A549 (cell line): ENCODE measurements around the gene NPLOC4. TPM values are rescaled to one million over a fixed set of nuclear protein-coding genes. Genes with fewer than 3 reads are reported as not detected.

Experiments
- ATAC-seq, 2 experiments: fragments of 200-7000 bp in 1 of 2; fragments of >200 bp in 1 of 2; cut with Nextera tagmentation in 1 of 2; cut with Tn5 transposase in 1 of 2; 3 replicates each; pipeline versions ENCODE4 v1.8.0 to v1.9.1; 2018 to 2020; ENCODE audit warnings: mild to moderate bottlenecking in 1 of 2, moderate library complexity in 1 of 2
- CTCF ChIA-PET: fragments of 300-600 bp; sonication (Branson Sonifier 250); formaldehyde crosslinking; extraction: SDS; loops from one replicate; lab custom pipeline; 2021; ENCODE audit warnings: antibody characterized with exemption, inconsistent platforms; lab: Yijun Ruan, JAX
- POLR2A ChIA-PET: fragments of 350-600 bp; formaldehyde crosslinking; extraction: SDS; loops from one replicate; lab custom pipeline; 2021; ENCODE audit warnings: antibody characterized with exemption, inconsistent platforms; lab: Yijun Ruan, JAX
- DNase-seq, 2 experiments: peaks; one replicate each; pipeline versions ENCODE4 v3.0.0 to v3.0.0-alpha.2; 2011 to 2016; ENCODE audit warnings: low read depth in 1 of 2, low spot score in 1 of 2
- FAIRE-seq: peaks from 2 replicates; lab custom pipeline; 2011; peaks lifted over from hg19 to GRCh38; lab: Jason Lieb, UNC
- H3K27ac ChIP-seq, 2 experiments: fragments of >200 bp; sonication (Bioruptor Twin); formaldehyde crosslinking; 3 replicates each; pipeline ENCODE4 v1.5.1; 2016 to 2017
- H3K4me1 ChIP-seq: fragments of >200 bp; sonication (Bioruptor Twin); formaldehyde crosslinking; 3 replicates; pipeline ENCODE4 v1.6.1; 2016
- H3K4me2 ChIP-seq: fragments of >200 bp; sonication (Bioruptor Twin); formaldehyde crosslinking; 3 replicates; pipeline ENCODE4 v1.6.1; 2016
- H3K4me3 ChIP-seq: fragments of >200 bp; sonication (Bioruptor Twin); formaldehyde crosslinking; 3 replicates; pipeline ENCODE4 v1.5.1; 2016
- H3K9me3 ChIP-seq: fragments of >200 bp; sonication (Bioruptor Twin); formaldehyde crosslinking; 3 replicates; pipeline ENCODE4 v1.6.1; 2016
- EHF ChIP-seq: fragments of 250-450 bp; sonication (Bioruptor Pico); IDR thresholded peaks from 2 replicates; pipeline ENCODE4 v1.5.0; 2020; ENCODE audit warnings: mild to moderate bottlenecking
- FOXS1 ChIP-seq: fragments of 250-450 bp; sonication (Bioruptor Pico); IDR thresholded peaks from 2 replicates; pipeline ENCODE4 v1.5.0; 2020; ENCODE audit warnings: mild to moderate bottlenecking, moderate library complexity
- HES2 ChIP-seq: fragments of >200 bp; sonication (Bioruptor Twin); formaldehyde crosslinking; IDR thresholded peaks from 2 replicates; pipeline ENCODE4 v1.6.1; 2016
- HMGXB4 ChIP-seq: fragments of 250-450 bp; sonication (Bioruptor Pico); IDR thresholded peaks from 2 replicates; pipeline ENCODE4 v1.5.0; 2021; ENCODE audit warnings: mild to moderate bottlenecking, moderate library complexity, borderline replicate concordance
- HOXA7 ChIP-seq: fragments of 250-450 bp; sonication (Bioruptor Pico); IDR thresholded peaks from 2 replicates; pipeline ENCODE4 v1.5.0; 2020; ENCODE audit warnings: mild to moderate bottlenecking, moderate library complexity
- JUN ChIP-seq, 2 experiments: fragments of >200 bp; sonication (Bioruptor Twin); formaldehyde crosslinking; IDR thresholded peaks; 2 replicates in 1 of 2; 3 replicates in 1 of 2; pipeline ENCODE4 v1.6.1; 2016 to 2017
- KDM5A ChIP-seq: fragments of 200-600 bp; sonication (generic); IDR thresholded peaks from 2 replicates; pipeline ENCODE4 v1.6.1; 2016; ENCODE audit warnings: antibody characterized with exemption, mild to moderate bottlenecking
- MAFK ChIP-seq: fragments of 450-650 bp; IDR thresholded peaks from 2 replicates; pipeline ENCODE4 v1.6.1; 2014; ENCODE audit not compliant: partially characterized antibody
- MAZ ChIP-seq: fragments of 150-350 bp; IDR thresholded peaks from 2 replicates; pipeline ENCODE4 v1.6.1; 2014; ENCODE audit warnings: antibody characterized with exemption, low read depth, low read length, borderline replicate concordance
- NR3C1 ChIP-seq: fragments of >200 bp; sonication (Bioruptor Twin); formaldehyde crosslinking; IDR thresholded peaks from 3 replicates; pipeline ENCODE4 v1.6.1; 2017
- POLR2AphosphoS2 ChIP-seq: conservative IDR thresholded peaks from 2 replicates; pipeline ENCODE4 v1.6.1; 2012; ENCODE audit warnings: low read length, improper control_type of control experiment, inconsistent platforms
- RCOR1 ChIP-seq: fragments of 150-350 bp; IDR thresholded peaks from 2 replicates; pipeline ENCODE4 v1.6.1; 2014; ENCODE audit warnings: antibody characterized with exemption, low read length, low read depth
- SMC3 ChIP-seq: fragments of >200 bp; sonication (Bioruptor Twin); formaldehyde crosslinking; IDR thresholded peaks from 3 replicates; pipeline ENCODE4 v1.6.1; 2018; ENCODE audit warnings: inconsistent platforms
- TP53 ChIP-seq: fragments of 250-450 bp; sonication (Bioruptor Pico); IDR thresholded peaks from 2 replicates; pipeline ENCODE4 v1.5.0; 2021; ENCODE audit warnings: mild to moderate bottlenecking, moderate library complexity
- USF2 ChIP-seq: fragments of 450-650 bp; IDR thresholded peaks from 2 replicates; pipeline ENCODE4 v1.6.1; 2014; ENCODE audit warnings: antibody characterized with exemption
- ZNF302 ChIP-seq: fragments of 250-450 bp; sonication (Bioruptor Pico); IDR thresholded peaks from 2 replicates; pipeline ENCODE4 v1.9.0; 2021; ENCODE audit warnings: inconsistent platforms, mild to moderate bottlenecking, moderate library complexity
- WGBS: methylation state at CpG from one replicate; pipeline ENCODE4 v1.1.6; 2017; ENCODE audit errors: missing lambda C conversion rate; 5-methylcytosine and 5-hydroxymethylcytosine counted together
- polyA plus RNA-seq, 4 experiments: library from polyadenylated mRNA; depleted of rRNA in 3 of 4; stranded (reverse); fragments of >200 nt; fragmentation: RNase III in 1 of 4; extraction: RNeasy Plus Mini Kit Qiagen cat#74134 plus additional on column Dnase treatment in 1 of 4; gene quantifications; 2 replicates in 3 of 4; 3 replicates in 1 of 4; pipeline ENCODE4 v1.2.3, GENCODE V29; 2011 to 2017

The NPLOC4 gene
- polyA plus RNA-seq, 2 of the 4 experiments (the other 2 are of a cell fraction) = 98.5 to 101 TPM

GRCh38 chr17:81566461-81567126 lies 70.3 kb downstream of the NPLOC4 start (continued):
- TF ChIP-seq USF2 (no peak), EHF (CRISPR knock-in tag) (no peak), TP53 (CRISPR knock-in tag) (no peak)

- POLR2A ChIA-PET = no interaction called here
- Histone ChIP-seq H3K4me3 (no peak overlapping the region), H3K9me3 (no peaks in the 10 kb centered on the region), H3K27ac (peak overlapping the region; percentile 88 to 91), H3K4me2 (peak overlapping the region; percentile 93; the same call in 2 of the 3 replicates), H3K4me1 (peaks cover 83% of the 10 kb centered on the region)
- WGBS = 92% methylated on average over 16 of the region's 16 CpGs
- DNase-seq (no peak), ATAC-seq (no peak)
- CTCF ChIA-PET = interaction anchor here (1.2 to 45.0 kb wide), 4 partner anchors 6 to 192 kb away, joined by 4 to 1604 read pairs (median 804); partner anchors contain the start of gene FAAP100
- TF ChIP-seq POLR2AphosphoS2 = no peak
- TF ChIP-seq JUN (IDR thresholded peaks at IDR 0.05) = no peak
- no peak for TF ChIP-seq HES2
- no peak for TF ChIP-seq RCOR1
- no peak for TF ChIP-seq NR3C1
- TF ChIP-seq HMGXB4 = no peak
- TF ChIP-seq, all 56 proteins: peak for 0
- no peak for FAIRE-seq
These were observed 71.7 kb downstream of the NPLOC4 start for GRCh38 chr17:81565231-81565630.

GRCh38 chr17:81564778-81565177 lies 72.1 kb downstream of the NPLOC4 start:
- ChIA-PET CTCF (interaction anchor here (1.2 to 45.0 kb wide), 4 partner anchors 6 to 191 kb away, joined by 4 to 1604 read pairs (median 805); partner anchors contain the start of gene FAAP100), POLR2A (no interaction called here)
- Histone ChIP-seq H3K4me1 (peaks cover 87% of the 10 kb centered on the region), H3K4me2 (peak overlapping the region; percentile 93), H3K27ac (peak overlapping the region; percentile 88 to 91), H3K4me3 (no peak overlapping the region), H3K9me3 (no peaks in the 10 kb centered on the region)
- no peak for TF ChIP-seq MAZ
- TF ChIP-seq FOXS1 (CRISPR knock-in tag) = no peak
- TF ChIP-seq KDM5A = no peak
- no peak for TF ChIP-seq HOXA7 (CRISPR knock-in tag)
- no peak for TF ChIP-seq USF2
- no peak for TF ChIP-seq ZNF302 (CRISPR knock-in tag)
- no peak for TF ChIP-seq SMC3
- no peak for TF ChIP-seq MAFK
- no peak for TF ChIP-seq RCOR1
- no peak for DNase-seq
- no peak for FAIRE-seq
- no peak for ATAC-seq
- 91% methylated on average over 17 of the region's 17 CpGs for WGBS
